GM21360 (cell line): ENCODE data around the gene HUS1.
"Not testable (repeated sequence)": the region's sequence is repeated elsewhere in the genome, so short reads cannot be mapped to it uniquely, and the experiment has no call there.

Experiments
- ATAC-seq: cut with Tn5 transposase; IDR thresholded peaks from one replicate; pipeline ENCODE4 v1.9.1; 2021; ENCODE audit warnings: mild to moderate bottlenecking, moderate library complexity; ENCODE audit not compliant: unreplicated experiment

HUS1 gene

DNA sequence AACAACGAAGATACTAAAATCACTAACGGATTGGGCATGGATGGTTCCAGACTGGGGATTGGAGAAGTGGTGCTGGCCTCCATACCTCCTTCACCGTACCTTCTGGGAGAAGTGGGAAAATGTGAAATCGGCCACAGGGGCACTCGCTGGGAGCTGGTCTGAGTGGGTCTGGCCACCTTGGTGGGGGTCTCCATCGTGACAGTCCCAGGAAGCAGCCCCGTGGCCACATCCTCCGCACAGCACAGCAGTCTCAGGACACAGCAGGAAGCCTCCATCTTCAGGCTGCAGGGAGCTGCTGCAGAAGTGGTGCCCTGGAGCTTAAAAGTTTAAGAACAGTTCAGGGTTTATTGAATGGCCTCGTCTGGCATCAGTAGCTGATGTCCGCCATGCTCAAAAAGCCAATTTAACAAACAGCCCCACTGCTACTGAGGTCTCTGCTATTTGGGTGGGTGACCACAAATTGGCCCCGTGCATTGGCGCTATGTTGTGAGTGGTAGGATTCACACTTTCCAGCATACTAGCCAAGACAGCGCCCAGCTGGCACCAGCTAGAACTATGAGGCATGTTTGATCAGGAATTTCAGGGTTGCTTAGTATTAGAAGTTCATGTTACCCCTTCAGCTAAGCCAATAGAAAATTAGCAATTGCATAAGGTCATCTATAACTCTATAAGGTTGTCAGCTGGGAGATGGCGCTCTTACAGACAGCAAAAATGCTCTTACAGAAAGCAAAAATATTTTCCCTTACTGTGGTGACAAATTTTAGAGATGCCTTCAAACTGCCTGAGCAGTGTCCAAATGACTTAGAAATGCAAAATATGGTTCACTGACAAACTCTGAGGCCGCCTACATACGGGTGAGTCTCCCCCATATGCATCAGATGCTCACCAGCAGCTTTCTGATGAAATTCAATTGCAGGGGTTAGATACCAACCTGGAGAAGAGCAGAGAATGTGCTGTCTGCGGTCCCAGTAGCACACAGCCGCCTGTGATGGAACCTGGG, 48.1 kb downstream of the HUS1 start:
- no peak for ATAC-seq

DNA sequence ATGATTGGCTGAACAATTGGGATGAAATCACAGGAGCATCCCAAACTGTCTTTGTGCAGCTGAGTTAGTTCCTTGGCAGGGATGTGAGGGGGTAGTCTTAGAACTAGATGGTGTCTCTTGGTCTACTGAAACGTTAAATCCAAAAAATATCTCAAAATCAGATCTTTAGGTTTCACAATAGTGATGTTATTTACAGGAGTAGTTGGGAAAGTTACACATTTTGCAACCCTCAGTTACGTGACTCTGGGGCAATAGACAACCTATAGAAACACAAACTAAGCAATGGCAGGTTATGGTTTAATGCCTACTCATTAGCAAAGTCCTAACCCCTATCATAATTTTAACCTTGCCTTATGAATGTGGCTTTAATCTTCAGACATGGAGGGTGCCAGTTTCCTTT, 55.1 kb downstream of the HUS1 start:
- no peak for ATAC-seq

GRCh38 chr7:47923081-47923875, 56.1 kb downstream of the HUS1 start:
- ATAC-seq, result not testable (repeated sequence)

DNA sequence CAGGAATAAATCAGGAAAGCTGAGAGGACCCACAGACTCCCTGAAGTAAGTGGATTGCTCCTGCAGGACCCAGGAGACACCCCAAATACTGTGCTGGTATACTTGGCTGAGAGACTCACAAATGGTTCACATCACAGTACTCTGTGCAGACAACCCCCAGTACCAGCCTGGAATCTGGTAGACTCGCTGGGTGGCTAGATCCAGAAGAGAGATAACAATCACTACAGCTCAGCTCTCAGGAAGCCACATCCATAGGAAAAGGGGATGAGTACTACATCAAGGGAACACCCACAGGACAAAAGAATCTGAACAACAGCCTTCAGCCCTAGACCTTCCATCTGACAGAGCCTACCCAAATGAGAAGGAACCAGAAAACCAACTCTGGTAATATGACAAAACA, 62.9 kb downstream of the HUS1 start:
- ATAC-seq, result not testable (repeated sequence)

GRCh38 chr7:47915616-47915976, 63.8 kb downstream of the HUS1 start:
- ATAC-seq, result no peak

DNA sequence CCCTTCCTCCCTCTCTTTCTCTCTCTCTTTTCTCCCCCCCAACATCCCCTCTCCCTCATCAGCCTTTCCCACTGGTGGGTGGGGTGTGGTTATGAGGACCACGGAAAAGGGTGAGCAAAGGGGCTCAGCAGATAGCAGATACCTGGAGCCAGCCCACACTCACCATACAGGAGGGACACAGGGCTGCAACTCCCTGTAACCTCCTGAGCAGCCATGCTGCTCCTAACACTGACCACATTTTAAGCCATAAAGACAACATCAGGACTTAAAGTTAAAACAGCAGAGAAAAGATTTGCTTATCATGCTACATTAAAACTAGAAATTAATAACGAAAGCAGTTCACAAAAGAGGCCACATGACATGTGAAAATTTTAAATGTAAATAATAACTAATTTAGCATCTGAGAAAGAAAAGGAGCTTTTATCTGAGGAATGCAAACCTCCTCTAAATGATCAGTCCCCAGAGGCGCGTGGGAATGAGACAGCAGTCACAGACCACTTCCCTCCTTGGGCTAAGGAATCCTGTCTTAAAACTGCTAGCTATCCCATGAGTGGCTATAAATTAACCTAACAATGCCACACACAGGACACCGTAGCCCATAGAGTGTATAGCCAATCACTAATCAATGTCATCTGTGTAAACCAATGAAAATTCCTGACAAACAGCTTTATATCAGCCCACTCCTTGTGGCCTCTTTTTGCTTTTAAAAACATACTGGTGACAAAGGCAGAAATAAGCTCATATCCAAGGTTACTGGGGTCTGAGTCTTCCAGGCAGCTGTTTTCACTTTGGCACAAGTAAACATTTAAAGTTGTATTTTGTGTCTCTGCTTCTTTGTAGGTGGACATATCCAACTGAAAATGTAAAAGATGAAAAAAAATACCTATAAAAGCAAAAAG, 64.4 kb downstream of the HUS1 start:
- ATAC-seq, result no peak
